ENCODE data around the gene RAD51B.

DNA sequence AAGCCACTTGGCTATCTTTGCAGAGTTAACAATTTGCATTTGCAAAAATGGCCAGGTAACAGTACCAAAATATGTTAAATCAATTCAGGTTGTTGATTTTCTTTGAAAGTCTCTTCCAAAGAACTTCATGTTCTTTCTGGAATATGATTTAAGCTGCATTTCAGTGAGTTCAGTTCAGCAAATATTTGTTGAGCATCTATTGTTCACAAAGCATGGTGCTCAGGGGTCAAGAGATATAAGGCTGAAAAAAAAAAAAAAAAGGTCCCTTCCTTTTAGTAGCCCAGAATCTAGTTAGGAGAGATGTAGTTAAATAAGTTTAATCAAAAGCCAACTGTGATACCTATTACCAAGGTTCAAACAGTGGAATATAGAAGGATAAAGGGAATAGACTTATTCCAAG lies 656.2 kb downstream of the RAD51B start:
- TF ChIP-seq EZH2 (IDR thresholded peaks at IDR 0.05), result no peak
- TF ChIP-seq POLR2AphosphoS5 (IDR thresholded peaks at IDR 0.05; ENCODE audit: borderline replicate concordance, low read depth, low read length), result no peak
